22Rv1 (cell line): ENCODE data around the gene PLEKHG7.

Source experiments
- H3K27ac ChIP-seq: fragments of 450-650 bp; 2 replicates; pipeline ENCODE4 v1.5.1; 2017
- CTCF ChIP-seq: fragments of 450-650 bp; IDR thresholded peaks from 2 replicates; pipeline ENCODE4 v1.5.1; 2017; ENCODE audit warnings: mild to moderate bottlenecking
- ZFX ChIP-seq: fragments of 450-650 bp; IDR thresholded peaks from 2 replicates; pipeline ENCODE4 v1.6.1; 2017; ENCODE audit warnings: antibody characterized with exemption, borderline replicate concordance

PLEKHG7 gene

GRCh38 chr12:92733661-92734060, 30.9 kb downstream of the PLEKHG7 start:
- TF ChIP-seq ZFX = no peak
- TF ChIP-seq CTCF = no peak
- H3K27ac ChIP-seq = no peak overlapping the region

- no peak overlapping the region for H3K27ac ChIP-seq
- no peak for TF ChIP-seq ZFX
- peak; percentile 17 for TF ChIP-seq CTCF
Observed at GRCh38 chr12:92735131-92735721, 32.4 kb downstream of the PLEKHG7 start.

GRCh38 chr12:92736605-92737004, 33.8 kb downstream of the PLEKHG7 start:
- H3K27ac ChIP-seq = no peak overlapping the region
- no peak for TF ChIP-seq ZFX
- no peak for TF ChIP-seq CTCF

- H3K27ac ChIP-seq = no peak overlapping the region
Observed at GRCh38 chr12:92737855-92738850, 35.4 kb downstream of the PLEKHG7 start.

GRCh38 chr12:92739113-92739512, 36.3 kb downstream of the PLEKHG7 start:
- no peak overlapping the region for H3K27ac ChIP-seq
- TF ChIP-seq CTCF (no peak), ZFX (no peak)

More at GRCh38 chr12:92737855-92738850, 35.4 kb downstream of the PLEKHG7 start:
- TF ChIP-seq CTCF = no peak
- no peak for TF ChIP-seq ZFX

GRCh38 chr12:92740411-92740810, 37.6 kb downstream of the PLEKHG7 start:
- no peak for TF ChIP-seq ZFX
- no peak for TF ChIP-seq CTCF
- no peak overlapping the region for H3K27ac ChIP-seq

GRCh38 chr12:92743026-92743425, 40.2 kb downstream of the PLEKHG7 start:
- TF ChIP-seq ZFX (no peak), CTCF (no peak)
- H3K27ac ChIP-seq = no peak overlapping the region
